ENCODE data around the gene DCPS.
A peak's percentile ranks its signal among the peaks of the same experiment; 100 is the strongest.

The DCPS gene

DNA sequence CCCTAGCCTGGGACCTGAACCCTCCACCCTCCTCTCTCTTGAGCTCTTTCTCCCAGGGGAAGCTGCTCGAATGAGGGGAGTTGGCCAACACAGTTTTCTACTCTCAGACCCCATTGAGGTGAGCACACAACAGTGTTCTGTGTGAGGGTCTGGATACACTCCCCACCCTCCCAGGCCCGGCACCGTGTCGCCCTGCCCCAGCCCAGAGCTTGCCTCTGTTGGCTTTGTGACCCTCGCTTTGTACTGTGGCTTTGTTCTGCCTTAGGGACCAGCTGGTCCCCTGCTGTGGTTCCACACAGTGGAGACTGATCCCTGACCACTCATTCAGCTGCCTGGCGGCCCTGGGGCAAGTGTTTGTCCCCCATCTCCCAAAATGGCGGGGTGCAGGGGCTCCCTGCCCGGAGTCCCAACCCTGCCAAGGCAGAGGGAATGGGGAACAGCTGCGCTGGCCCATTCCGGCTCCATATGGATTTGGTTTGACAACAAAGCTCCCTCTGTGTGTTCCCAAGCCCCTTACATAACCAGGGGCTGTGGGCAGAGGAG lies 59.9 kb downstream of the DCPS start:
- TF ChIP-seq GATA3 (IDR thresholded peaks at IDR 0.05; ENCODE audit: low read depth, low read length) (no peak), GATA2 (IDR thresholded peaks at IDR 0.05; ENCODE audit: low read depth, low read length) (no peak)

GRCh38 chr11:126366064-126366822 lies 62.4 kb downstream of the DCPS start:
- TF ChIP-seq GATA3 (IDR thresholded peaks at IDR 0.05; ENCODE audit: low read depth, low read length) = no peak
- TF ChIP-seq GATA2 (IDR thresholded peaks at IDR 0.05; ENCODE audit: low read depth, low read length) = no peak

DNA sequence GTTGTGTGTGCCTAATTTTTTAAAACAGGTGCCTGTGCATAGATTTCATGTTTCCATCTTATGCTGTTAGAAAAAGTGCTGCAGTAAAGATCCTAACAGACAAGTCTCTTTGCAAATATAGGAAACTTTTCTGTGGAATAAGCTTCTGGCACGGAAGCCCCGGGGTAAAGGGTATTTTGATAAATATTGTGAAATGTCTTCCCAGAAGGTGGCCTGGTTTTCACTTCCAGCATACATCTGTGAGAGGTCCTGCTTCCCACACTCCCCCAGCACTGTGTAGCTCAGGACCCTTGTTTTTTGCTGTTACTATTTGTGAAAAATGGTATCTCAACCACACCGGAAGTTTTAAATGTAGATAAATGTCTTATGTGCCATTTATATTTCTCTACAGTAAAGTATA lies 66.2 kb downstream of the DCPS start:
- TF ChIP-seq GATA3 (IDR thresholded peaks at IDR 0.05; ENCODE audit: low read depth, low read length) (no peak), GATA2 (IDR thresholded peaks at IDR 0.05; ENCODE audit: low read depth, low read length) (no peak)

DNA sequence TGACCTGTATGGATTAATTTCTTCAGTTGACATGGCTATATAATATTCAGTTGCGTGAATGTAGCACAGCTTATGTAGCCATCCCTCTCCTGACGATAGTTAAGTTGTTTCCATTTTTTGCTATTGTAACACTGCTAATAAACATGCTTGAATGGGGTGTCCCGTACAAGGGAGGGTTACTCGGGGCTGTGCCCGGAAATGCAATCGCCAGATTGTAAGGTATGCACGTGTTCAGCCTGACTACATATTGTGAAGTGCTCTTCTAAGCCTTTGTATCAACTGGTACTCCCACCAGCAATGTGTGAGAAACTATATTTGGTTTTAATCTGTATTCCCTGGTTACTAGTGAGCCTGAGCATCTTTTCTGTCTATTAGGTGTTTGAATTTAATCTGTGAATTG lies 67.7 kb downstream of the DCPS start:
- TF ChIP-seq GATA2 (IDR thresholded peaks at IDR 0.05; ENCODE audit: low read depth, low read length) = no peak
- TF ChIP-seq GATA3 (IDR thresholded peaks at IDR 0.05; ENCODE audit: low read depth, low read length) = no peak

- TF ChIP-seq GATA2 (IDR thresholded peaks at IDR 0.05; ENCODE audit: low read depth, low read length) = peak; percentile 49
These were observed 69.7 kb downstream of the DCPS start for GRCh38 chr11:126373389-126374066.

DNA sequence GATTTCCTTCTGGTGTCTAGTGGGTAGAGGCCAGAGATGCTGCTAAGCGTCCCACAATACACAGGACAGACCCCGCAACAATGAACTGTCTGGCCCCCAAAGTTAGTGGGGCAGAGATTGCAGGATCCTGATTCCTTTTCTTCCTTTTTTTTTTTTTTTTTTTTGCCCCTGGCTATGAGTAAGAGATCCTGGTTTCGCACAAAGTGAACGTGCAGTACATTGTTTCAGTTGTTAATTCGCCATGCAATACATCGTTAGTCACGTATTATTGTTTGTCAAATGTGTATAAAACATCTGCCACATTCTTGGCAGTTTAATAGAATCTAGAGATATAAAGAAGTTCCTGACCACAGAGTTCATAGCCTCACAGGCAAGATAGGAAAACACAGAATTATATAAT lies 71.9 kb downstream of the DCPS start:
- TF ChIP-seq GATA3 (IDR thresholded peaks at IDR 0.05; ENCODE audit: low read depth, low read length) (no peak), GATA2 (IDR thresholded peaks at IDR 0.05; ENCODE audit: low read depth, low read length) (no peak)

DNA sequence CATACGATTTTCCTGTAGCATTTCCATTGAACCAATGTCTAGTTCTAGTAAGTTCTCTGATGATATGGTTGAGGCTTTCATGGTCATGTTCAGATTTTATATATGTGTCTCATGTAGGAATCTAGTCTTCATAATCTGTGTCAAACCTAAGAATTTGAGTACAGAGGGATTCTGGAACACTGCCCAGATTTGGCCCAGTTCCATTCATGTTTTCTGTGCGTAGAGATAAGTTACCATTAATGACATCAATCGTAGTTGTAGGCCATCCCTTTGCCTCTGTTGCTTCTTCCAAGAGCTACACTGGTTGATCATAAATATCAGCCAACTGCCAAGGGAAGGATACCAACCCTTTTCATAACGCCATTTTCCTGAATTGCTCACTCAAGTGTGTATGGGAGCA lies 74.9 kb downstream of the DCPS start:
- no peak for TF ChIP-seq GATA3 (IDR thresholded peaks at IDR 0.05; ENCODE audit: low read depth, low read length)
- no peak for TF ChIP-seq GATA2 (IDR thresholded peaks at IDR 0.05; ENCODE audit: low read depth, low read length)

DNA sequence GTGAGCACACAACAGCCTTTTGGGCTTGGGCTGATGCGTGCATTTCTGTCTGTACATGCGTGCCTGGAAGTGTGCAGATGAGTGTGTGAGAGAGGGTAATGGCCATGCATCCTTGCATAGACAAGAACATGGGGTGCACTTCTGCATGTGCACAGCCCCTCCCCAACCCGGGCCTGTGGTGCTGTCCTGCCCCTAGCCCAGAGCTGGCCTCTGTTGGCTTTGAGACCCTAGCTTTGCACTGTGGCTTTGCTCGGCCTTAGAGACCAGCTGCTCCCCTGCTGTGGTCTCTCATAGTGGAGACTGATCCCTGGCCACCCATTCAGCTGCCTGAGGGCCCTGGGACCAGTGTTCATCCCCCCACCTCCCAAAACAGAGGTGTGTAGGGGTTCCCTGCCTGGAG lies 77.0 kb downstream of the DCPS start:
- TF ChIP-seq GATA2 (IDR thresholded peaks at IDR 0.05; ENCODE audit: low read depth, low read length) (no peak), GATA3 (IDR thresholded peaks at IDR 0.05; ENCODE audit: low read depth, low read length) (no peak)

GRCh38 chr11:126383339-126384335 lies 79.8 kb downstream of the DCPS start:
- no peak for TF ChIP-seq GATA2 (IDR thresholded peaks at IDR 0.05; ENCODE audit: low read depth, low read length)
- TF ChIP-seq GATA3 (IDR thresholded peaks at IDR 0.05; ENCODE audit: low read depth, low read length) = no peak

- TF ChIP-seq GATA3 (IDR thresholded peaks at IDR 0.05; ENCODE audit: low read depth, low read length) = no peak
- TF ChIP-seq GATA2 (IDR thresholded peaks at IDR 0.05; ENCODE audit: low read depth, low read length) = no peak
These were observed 80.7 kb downstream of the DCPS start for GRCh38 chr11:126384449-126385070.

- TF ChIP-seq GATA2 (IDR thresholded peaks at IDR 0.05; ENCODE audit: low read depth, low read length) = no peak
- TF ChIP-seq GATA3 (IDR thresholded peaks at IDR 0.05; ENCODE audit: low read depth, low read length) = no peak
These were observed 82.3 kb downstream of the DCPS start for GRCh38 chr11:126385991-126386728.

- no peak for TF ChIP-seq GATA2 (IDR thresholded peaks at IDR 0.05; ENCODE audit: low read depth, low read length)
These were observed 84.0 kb downstream of the DCPS start for GRCh38 chr11:126387857-126388256.

DNA sequence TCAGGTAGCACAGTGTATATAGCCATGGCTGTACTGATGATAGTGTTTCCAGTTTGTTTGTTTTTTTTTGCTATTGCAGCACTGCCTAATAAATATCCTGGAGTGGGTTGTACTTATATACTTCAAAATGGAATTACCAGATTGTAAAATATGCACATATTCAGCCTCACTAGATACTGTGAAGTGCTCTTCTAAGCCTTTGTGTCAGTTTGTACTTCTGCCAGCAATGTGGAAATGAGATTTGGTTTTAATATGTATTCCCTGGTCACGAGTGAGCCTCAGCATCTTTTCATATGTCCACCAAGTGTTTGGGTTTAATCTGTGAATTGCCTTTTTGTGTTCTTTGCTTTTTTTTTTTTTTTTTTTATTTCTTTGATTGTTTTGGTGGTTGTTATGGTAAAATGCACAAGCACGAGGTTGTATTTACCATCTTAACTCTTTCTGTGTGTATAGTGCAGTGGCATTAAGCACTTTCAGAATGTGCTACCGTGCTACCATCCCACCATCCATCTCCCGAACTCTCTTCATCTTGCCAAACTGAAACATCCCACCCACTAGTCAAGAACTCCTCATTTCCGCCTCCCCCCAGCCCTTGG lies 86.5 kb downstream of the DCPS start:
- no peak for TF ChIP-seq GATA3 (IDR thresholded peaks at IDR 0.05; ENCODE audit: low read depth, low read length)
- no peak for TF ChIP-seq GATA2 (IDR thresholded peaks at IDR 0.05; ENCODE audit: low read depth, low read length)
